K562 (cell line): ENCODE measurements around the gene CFAP54.

Source experiments
- CTCF ChIP-seq, 3 experiments: IDR thresholded peaks in 2 of 3; conservative IDR thresholded peaks in 1 of 3; 2 replicates each; pipeline ENCODE4 v1.5.1; 2011 to 2012; ENCODE audit warnings: low read length in 3 of 3, mild to moderate bottlenecking in 3 of 3, control low read depth in 2 of 3, improper control_type of control experiment in 1 of 3, inconsistent platforms in 1 of 3, low read depth in 1 of 3, mixed read lengths in 1 of 3, moderate library complexity in 1 of 3; ENCODE audit not compliant: insufficient read depth in 2 of 3
- KLF16 ChIP-seq: IDR thresholded peaks from 2 replicates; pipeline ENCODE4 v1.6.1; 2016; ENCODE audit warnings: antibody characterized with exemption
- NUFIP1 ChIP-seq: fragments of 450-650 bp; IDR thresholded peaks from 2 replicates; pipeline ENCODE4 v1.6.1; 2018; ENCODE audit not compliant: partially characterized antibody
- SMARCE1 ChIP-seq: fragments of 450-650 bp; IDR thresholded peaks from 2 replicates; pipeline ENCODE4 v1.7.1; 2016; ENCODE audit warnings: mild to moderate bottlenecking

- TF ChIP-seq KLF16 (no peak), NUFIP1 (no peak), CTCF (IDR thresholded peaks at IDR 0.05 in 2 of 3, conservative IDR thresholded peaks at IDR 0.05 in 1 of 3; ENCODE audit: insufficient read depth in 2 of 3, low read depth in 1 of 3, low read length in 3 of 3) (no peak), SMARCE1 (no peak)
Observed at GRCh38 chr12:96714199-96714598, 224.8 kb downstream of the CFAP54 start.
